Suprapubic skin (tissue), 4 donors: ENCODE data around the gene MED12L. TPM values are rescaled to one million over a fixed set of nuclear protein-coding genes. Genes with fewer than 3 reads are reported as not detected.

Experiments
- DNase-seq, 2 donors: peaks; one replicate each; pipeline ENCODE4 v3.0.0-alpha.2; 2019; ENCODE audit warnings: low spot score in 2 of 2
- H3K27ac ChIP-seq: fragments of 200-600 bp; sonication (generic); one replicate; pipeline ENCODE4 v1.5.1; 2019
- H3K27me3 ChIP-seq: fragments of 200-600 bp; sonication (generic); one replicate; pipeline ENCODE4 v1.5.1; 2019
- H3K36me3 ChIP-seq: fragments of 200-600 bp; sonication (generic); one replicate; pipeline ENCODE4 v1.5.1; 2019
- H3K4me1 ChIP-seq: fragments of 200-600 bp; sonication (generic); one replicate; pipeline ENCODE4 v1.5.1; 2019
- H3K4me3 ChIP-seq: fragments of 200-600 bp; sonication (generic); one replicate; pipeline ENCODE4 v1.5.1; 2019; ENCODE audit warnings: mild to moderate bottlenecking
- H3K9me3 ChIP-seq: fragments of 200-600 bp; sonication (generic); one replicate; pipeline ENCODE4 v1.5.1; 2019
- CTCF ChIP-seq, 2 donors: fragments of 200-600 bp in 1 of 2; fragments of 450-650 bp in 1 of 2; sonication (generic) in 1 of 2; IDR thresholded peaks; one replicate each; pipeline ENCODE4 v1.5.1; 2016 to 2019; ENCODE audit warnings: antibody characterized with exemption in 2 of 2, mild to moderate bottlenecking in 1 of 2, moderate library complexity in 1 of 2
- EP300 ChIP-seq: sonication (generic); formaldehyde crosslinking; IDR thresholded peaks from one replicate; pipeline ENCODE4 v1.6.1; 2017; ENCODE audit warnings: antibody characterized with exemption
- POLR2A ChIP-seq, 2 donors: fragments of 450-650 bp; IDR thresholded peaks; one replicate each; pipeline ENCODE4 v1.6.1; 2017; ENCODE audit warnings: antibody characterized with exemption in 2 of 2, mild to moderate bottlenecking in 2 of 2, moderate library complexity in 2 of 2
- POLR2AphosphoS5 ChIP-seq, 3 donors: sonication (generic); formaldehyde crosslinking; IDR thresholded peaks; one replicate each; pipeline ENCODE4 v1.6.1; 2017; ENCODE audit warnings: antibody characterized with exemption in 3 of 3
- WGBS: methylation state at CpG from one replicate; pipeline ENCODE4 v1.1.5; 2018; 5-methylcytosine and 5-hydroxymethylcytosine counted together
- total RNA-seq, 4 donors: library from RNA; depleted of rRNA; stranded (reverse); fragments of >200 nt; gene quantifications; one replicate each; pipeline ENCODE4 v1.1.0, GENCODE V29; 2016

MED12L gene
- total RNA-seq, 4 donors from 2014 or later, result 0.08 to 0.80 (median 0.22) TPM

GRCh38 chr3:151082880-151083838 is 2.3 kb upstream of the MED12L start:
- H3K27ac ChIP-seq, result no peak overlapping the region
- TF ChIP-seq POLR2AphosphoS5 (IDR thresholded peaks at IDR 0.05) (no peak), EP300 (no peak)
- peaks cover 24% of the 10 kb centered on the region for H3K4me1 ChIP-seq
- WGBS, result 42% methylated on average over 5 of the region's 5 CpGs
- DNase-seq, result no peak
- no peaks in the 10 kb centered on the region for H3K9me3 ChIP-seq
- H3K36me3 ChIP-seq, result no peaks in the 10 kb centered on the region
- H3K4me3 ChIP-seq, result no peak overlapping the region
- H3K27me3 ChIP-seq, result peaks cover 53% of the 10 kb centered on the region

GRCh38 chr3:151084893-151085226 is 604 bp upstream of the MED12L start:
- WGBS, result 51% methylated on average over 11 of the region's 14 CpGs
- Histone ChIP-seq H3K4me1 (peaks cover 24% of the 10 kb centered on the region), H3K4me3 (peak overlapping the region; percentile 62), H3K9me3 (no peaks in the 10 kb centered on the region), H3K27me3 (peaks cover 51% of the 10 kb centered on the region), H3K36me3 (no peaks in the 10 kb centered on the region), H3K27ac (no peak overlapping the region)
- TF ChIP-seq POLR2AphosphoS5 (IDR thresholded peaks at IDR 0.05), result no peak
- TF ChIP-seq CTCF (IDR thresholded peaks at IDR 0.05), result no peak
- TF ChIP-seq POLR2A (IDR thresholded peaks at IDR 0.05), result no peak
- TF ChIP-seq EP300, result no peak
- DNase-seq, result no peak

DNA sequence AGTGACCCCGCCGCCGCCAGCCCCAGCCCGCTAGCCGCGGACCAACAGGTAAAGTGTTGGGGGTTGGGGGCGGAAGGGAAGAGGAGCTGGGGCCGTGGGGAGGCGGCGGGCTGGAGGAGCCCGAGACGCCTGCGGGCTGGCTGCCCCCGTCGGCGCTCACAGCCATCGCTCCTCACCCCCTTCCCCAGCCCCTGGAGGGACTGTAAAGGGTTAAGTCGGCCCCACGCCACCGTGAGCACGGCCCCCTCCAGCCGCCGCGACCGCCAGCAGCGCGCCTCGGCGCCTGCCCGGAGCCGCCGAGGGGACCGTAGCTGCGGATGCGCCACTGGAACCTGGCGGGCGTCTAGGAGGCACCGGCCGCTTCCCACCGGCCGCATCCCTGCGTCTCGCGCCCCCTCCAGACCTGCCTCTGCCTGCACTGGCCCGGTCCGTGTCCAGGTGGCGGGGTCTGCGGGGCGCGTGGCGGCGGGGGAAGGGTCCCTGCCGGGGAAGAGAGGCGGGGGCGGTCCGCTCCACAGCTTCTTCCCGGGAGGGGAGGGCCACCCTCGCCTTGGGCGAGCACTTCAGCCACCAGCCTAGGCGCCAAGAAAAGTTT is 522 bp downstream of the MED12L start:
- DNase-seq, result no peak
- WGBS, result 0% methylated on average over 11 of the region's 60 CpGs
- no peak overlapping the region for H3K27ac ChIP-seq

GRCh38 chr3:151086484-151087456 is 1.3 kb downstream of the MED12L start:
- no peaks in the 10 kb centered on the region for H3K9me3 ChIP-seq
- H3K27ac ChIP-seq, result no peak overlapping the region
- peaks cover 44% of the 10 kb centered on the region for H3K27me3 ChIP-seq
- H3K4me3 ChIP-seq, result peak overlapping the region; percentile 62
- DNase-seq, result peak; percentile 68 to 84
- TF ChIP-seq POLR2AphosphoS5 (IDR thresholded peaks at IDR 0.05), result no peak
- no peak for TF ChIP-seq EP300
- TF ChIP-seq CTCF (IDR thresholded peaks at IDR 0.05), result peak in 1 of 2 donors; percentile 37
- 16% methylated on average over 25 of the region's 81 CpGs for WGBS
- no peaks in the 10 kb centered on the region for H3K36me3 ChIP-seq
- peaks cover 24% of the 10 kb centered on the region for H3K4me1 ChIP-seq

More for the DNA sequence above, 522 bp downstream of the MED12L start:
- Histone ChIP-seq H3K4me1 (peaks cover 24% of the 10 kb centered on the region), H3K36me3 (no peaks in the 10 kb centered on the region), H3K4me3 (peak overlapping the region; percentile 62), H3K9me3 (no peaks in the 10 kb centered on the region), H3K27me3 (peaks cover 49% of the 10 kb centered on the region)
- TF ChIP-seq EP300 (no peak), POLR2A (IDR thresholded peaks at IDR 0.05) (no peak), POLR2AphosphoS5 (IDR thresholded peaks at IDR 0.05) (no peak)

DNA sequence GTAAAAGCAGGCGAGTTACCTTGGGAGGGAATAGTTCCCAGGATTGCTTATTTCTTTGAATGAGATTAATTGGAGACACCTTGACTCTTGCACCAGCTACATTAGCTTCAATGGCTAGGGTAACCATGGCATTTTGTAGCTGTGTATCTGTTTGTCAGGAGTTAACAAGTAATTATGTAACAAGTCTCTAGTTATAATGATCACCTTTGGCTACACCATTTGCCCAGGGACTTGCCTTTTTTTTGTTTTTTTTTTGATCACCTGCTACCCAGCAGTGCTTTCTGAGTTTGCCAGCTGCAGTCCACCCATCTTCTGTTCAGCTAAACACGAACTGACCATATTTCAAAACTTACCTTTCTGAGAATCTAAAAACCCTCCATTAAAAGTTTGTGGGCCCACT is 2.2 kb downstream of the MED12L start:
- no peaks in the 10 kb centered on the region for H3K9me3 ChIP-seq
- 94% methylated on average over 2 of the region's 2 CpGs for WGBS
- H3K27me3 ChIP-seq, result peaks cover 36% of the 10 kb centered on the region
- DNase-seq, result no peak
- no peak overlapping the region for H3K27ac ChIP-seq
- no peak for TF ChIP-seq CTCF (IDR thresholded peaks at IDR 0.05)
- no peak for TF ChIP-seq POLR2A (IDR thresholded peaks at IDR 0.05)
- TF ChIP-seq POLR2AphosphoS5 (IDR thresholded peaks at IDR 0.05), result no peak
- no peak for TF ChIP-seq EP300
- H3K4me1 ChIP-seq, result peaks cover 24% of the 10 kb centered on the region
- no peaks in the 10 kb centered on the region for H3K36me3 ChIP-seq
- no peak overlapping the region for H3K4me3 ChIP-seq
